AG04450 (cell line): Measurements from ENCODE around the gene HOXA3. TPM values are rescaled to one million over a fixed set of nuclear protein-coding genes. Genes with fewer than 3 reads are reported as not detected.

Experiments
- CTCF ChIA-PET: fragments of 300-600, 350-600 bp; formaldehyde crosslinking; extraction: SDS; loops from one replicate; lab custom pipeline; 2022; ENCODE audit warnings: antibody characterized with exemption, inconsistent platforms; lab: Charles Lee
- POLR2A ChIA-PET: fragments of 350-600 bp; formaldehyde crosslinking; extraction: SDS; loops from one replicate; lab custom pipeline; 2021; ENCODE audit warnings: antibody characterized with exemption, inconsistent platforms; lab: Yijun Ruan, JAX
- DNase-seq: peaks from one replicate; pipeline ENCODE4 v3.0.0-alpha.2; 2011; ENCODE audit warnings: low read depth, low spot score
- H3K27ac ChIP-seq: one replicate; pipeline ENCODE4 v1.5.1; 2012; ENCODE audit warnings: low read depth, low read length, control low read depth
- H3K27me3 ChIP-seq: one replicate; pipeline ENCODE4 v1.6.0; 2012; ENCODE audit warnings: low read length; ENCODE audit not compliant: control insufficient read depth, insufficient read depth
- H3K4me3 ChIP-seq: 2 replicates; pipeline ENCODE4 v1.5.1; 2011; ENCODE audit warnings: mild to moderate bottlenecking, low read depth, low read length, control low read depth
- H3K9me3 ChIP-seq: 2 replicates; pipeline ENCODE4 v1.5.1; 2012; ENCODE audit warnings: low read length; ENCODE audit not compliant: control insufficient read depth, insufficient read depth
- CTCF ChIP-seq: IDR thresholded peaks from 2 replicates; pipeline ENCODE4 v1.5.1; 2011; ENCODE audit warnings: low read depth, low read length, control low read depth, inconsistent platforms
- polyA plus RNA-seq: library from polyadenylated mRNA; depleted of rRNA; stranded (reverse); fragments of >200 nt; gene quantifications from 2 replicates; pipeline ENCODE4 v1.2.3, GENCODE V29; 2011

Gene HOXA3
- polyA plus RNA-seq, 1 experiment, result 1.6 TPM

GRCh38 chr7:27171325-27171636, 18.9 kb upstream of the HOXA3 start:
- Histone ChIP-seq H3K27ac (no peak overlapping the region), H3K27me3 (peaks cover 92% of the 10 kb centered on the region), H3K4me3 (no peak overlapping the region), H3K9me3 (peaks cover 24% of the 10 kb centered on the region; the same call in 1 of the 2 replicates)
- no peak for TF ChIP-seq CTCF
- DNase-seq, result no peak
- POLR2A ChIA-PET, result no interaction called here
- CTCF ChIA-PET, result interaction anchor here (1.2 to 3.4 kb wide), 4 partner anchors 8 to 1279 kb away, joined by 5 to 25 read pairs (median 7); no protein-coding TSS in a partner anchor

GRCh38 chr7:27170426-27171324, 18.3 kb upstream of the HOXA3 start:
- no peak for TF ChIP-seq CTCF
- Histone ChIP-seq H3K27me3 (peaks cover 92% of the 10 kb centered on the region), H3K4me3 (no peak overlapping the region), H3K27ac (no peak overlapping the region), H3K9me3 (peaks cover 28% of the 10 kb centered on the region; the same call in 1 of the 2 replicates)
- POLR2A ChIA-PET, result no interaction called here
- CTCF ChIA-PET, result interaction anchor here (1.2 to 3.4 kb wide), 5 partner anchors 9 to 1278 kb away, joined by 3 to 25 read pairs (median 6); no protein-coding TSS in a partner anchor
- DNase-seq, result no peak

- ChIA-PET POLR2A (no interaction called here), CTCF (interaction anchor here (1.3 to 3.4 kb wide), 2 partner anchors 10 to 800 kb away, joined by 3 to 25 read pairs; no protein-coding TSS in a partner anchor)
- no peak for TF ChIP-seq CTCF
- no peak overlapping the region for H3K27ac ChIP-seq
- H3K27me3 ChIP-seq, result peaks cover 91% of the 10 kb centered on the region
- peaks cover 28% of the 10 kb centered on the region; the same call in 1 of the 2 replicates for H3K9me3 ChIP-seq
- H3K4me3 ChIP-seq, result no peak overlapping the region
- DNase-seq, result no peak
Measured at GRCh38 chr7:27169658-27170425, 17.5 kb upstream of the HOXA3 start.

GRCh38 chr7:27168265-27168947, 16.0 kb upstream of the HOXA3 start:
- ChIA-PET POLR2A (no interaction called here), CTCF (interaction anchor here (1.1 kb wide), 1 partner anchor 12 kb away, joined by 4 read pairs; no protein-coding TSS in a partner anchor)
- Histone ChIP-seq H3K27ac (no peak overlapping the region), H3K4me3 (no peak overlapping the region), H3K27me3 (peaks cover 93% of the 10 kb centered on the region), H3K9me3 (peaks cover 27% of the 10 kb centered on the region; the same call in 1 of the 2 replicates)
- TF ChIP-seq CTCF, result no peak
- no peak for DNase-seq
